Thymus (tissue), 11 donors: ENCODE data around the gene ATPAF1. TPM values are rescaled to one million over a fixed set of nuclear protein-coding genes. Genes with fewer than 3 reads are reported as not detected.
A peak's percentile ranks its signal among the peaks of the same experiment; 100 is the strongest.

Source experiments
- DNase-seq, 9 donors: peaks; one replicate each; pipeline ENCODE4 v3.0.0-alpha.2; 2013; ENCODE audit warnings: low spot score in 9 of 9, low read depth in 6 of 9, missing footprints in 1 of 9
- H3K27ac ChIP-seq, 2 donors: one replicate each; pipeline ENCODE4 v1.5.1; 2013; ENCODE audit warnings: control low read depth in 1 of 2, low read depth in 1 of 2, low read length in 1 of 2, mild to moderate bottlenecking in 1 of 2, moderate library complexity in 1 of 2
- H3K27me3 ChIP-seq, 2 donors: one replicate each; pipeline ENCODE4 v1.5.1; 2013; ENCODE audit warnings: low read length in 1 of 2; ENCODE audit not compliant: control insufficient read depth in 2 of 2, insufficient read depth in 1 of 2
- H3K36me3 ChIP-seq, 2 donors: one replicate each; pipeline ENCODE4 v1.5.1; 2013; ENCODE audit warnings: low read length in 1 of 2, mild to moderate bottlenecking in 1 of 2, moderate library complexity in 1 of 2; ENCODE audit not compliant: control insufficient read depth in 2 of 2, insufficient read depth in 2 of 2
- H3K4me1 ChIP-seq, 2 donors: one replicate each; pipeline ENCODE4 v1.5.1; 2013; ENCODE audit warnings: low read length in 2 of 2; ENCODE audit not compliant: control insufficient read depth in 2 of 2, insufficient read depth in 2 of 2
- H3K4me3 ChIP-seq, 2 donors: one replicate each; pipeline ENCODE4 v1.5.1; 2013; ENCODE audit warnings: low read length in 2 of 2, control low read depth in 1 of 2, mild to moderate bottlenecking in 1 of 2
- H3K9me3 ChIP-seq, 2 donors: one replicate each; pipeline ENCODE4 v1.5.1; 2013; ENCODE audit warnings: low read length in 1 of 2, mild to moderate bottlenecking in 1 of 2; ENCODE audit not compliant: control insufficient read depth in 2 of 2, insufficient read depth in 1 of 2
- WGBS: extraction: QIAGEN DNeasy Blood & Tissue Kit; methylation state at CpG from one replicate; pipeline ENCODE4 v1.1.7; 2013; 5-methylcytosine and 5-hydroxymethylcytosine counted together
- polyA plus RNA-seq: library from polyadenylated mRNA; stranded (reverse); fragments of 200-250 nt; gene quantifications from one replicate; pipeline ENCODE4 v1.2.3, GENCODE V29; 2013
- total RNA-seq: library from RNA; stranded (reverse); fragments of 120-200 nt; gene quantifications from one replicate; pipeline ENCODE4 v1.2.4, GENCODE V29; 2013
- donor health status: healthy.

ATPAF1 gene
- total and polyA plus RNA-seq, 2 donors = 34.6 to 53.4 TPM

GRCh38 chr1:46599059-46599970, 68.8 kb downstream of the ATPAF1 start:
- peak in 5 of 9 donors; percentile 65 to 84 (median 68) for DNase-seq
- H3K27ac ChIP-seq = peak overlapping the region; percentile 90 to 95
- H3K36me3 ChIP-seq = peaks cover 0 to 10% of the 10 kb centered on the region in 2 donors
- 54% methylated on average over 9 of the region's 9 CpGs for WGBS
- H3K4me1 ChIP-seq = peaks cover 57 to 85% of the 10 kb centered on the region in 2 donors
- H3K4me3 ChIP-seq = peak overlapping the region; percentile 12 to 32
- H3K27me3 ChIP-seq = no peaks in the 10 kb centered on the region
- H3K9me3 ChIP-seq = no peaks in the 10 kb centered on the region

- Histone ChIP-seq H3K9me3 (no peaks in the 10 kb centered on the region), H3K36me3 (peaks cover 20 to 28% of the 10 kb centered on the region in 2 donors), H3K4me1 (peaks cover 48 to 63% of the 10 kb centered on the region in 2 donors), H3K4me3 (no peak overlapping the region), H3K27ac (no peak overlapping the region), H3K27me3 (no peaks in the 10 kb centered on the region)
- no peak for DNase-seq
- 99% methylated on average over 3 of the region's 3 CpGs for WGBS
Measured at GRCh38 chr1:46596846-46597245, 71.3 kb downstream of the ATPAF1 start.

GRCh38 chr1:46596036-46596435, 72.1 kb downstream of the ATPAF1 start:
- no peak for DNase-seq
- 95% methylated on average over 1 of the region's 1 CpG for WGBS
- Histone ChIP-seq H3K27me3 (no peaks in the 10 kb centered on the region), H3K36me3 (peaks cover 28 to 36% of the 10 kb centered on the region in 2 donors), H3K9me3 (no peaks in the 10 kb centered on the region), H3K4me3 (no peak overlapping the region), H3K27ac (no peak overlapping the region), H3K4me1 (peaks cover 40 to 55% of the 10 kb centered on the region in 2 donors)

GRCh38 chr1:46595127-46595526, 73.0 kb downstream of the ATPAF1 start:
- WGBS = 17% methylated on average over 3 of the region's 3 CpGs
- H3K36me3 ChIP-seq = peaks cover 37 to 45% of the 10 kb centered on the region in 2 donors
- no peaks in the 10 kb centered on the region for H3K9me3 ChIP-seq
- DNase-seq = peak in 1 of 9 donors; percentile 53
- no peak overlapping the region for H3K27ac ChIP-seq
- no peaks in the 10 kb centered on the region for H3K27me3 ChIP-seq
- peaks cover 32 to 50% of the 10 kb centered on the region in 2 donors for H3K4me1 ChIP-seq
- H3K4me3 ChIP-seq = no peak overlapping the region

GRCh38 chr1:46594063-46594462, 74.1 kb downstream of the ATPAF1 start:
- Histone ChIP-seq H3K4me1 (peaks cover 22 to 41% of the 10 kb centered on the region in 2 donors), H3K4me3 (no peak overlapping the region), H3K9me3 (peaks cover 0 to 2% of the 10 kb centered on the region in 2 donors), H3K27ac (no peak overlapping the region), H3K36me3 (peaks cover 48 to 55% of the 10 kb centered on the region in 2 donors), H3K27me3 (no peaks in the 10 kb centered on the region)
- no peak for DNase-seq
- WGBS = 96% methylated on average over 5 of the region's 5 CpGs

GRCh38 chr1:46592823-46593222, 75.3 kb downstream of the ATPAF1 start:
- 96% methylated on average over 4 of the region's 4 CpGs for WGBS
- H3K4me3 ChIP-seq = no peak overlapping the region
- peaks cover 12 to 28% of the 10 kb centered on the region in 2 donors for H3K4me1 ChIP-seq
- peaks cover 48 to 53% of the 10 kb centered on the region in 2 donors for H3K36me3 ChIP-seq
- no peak overlapping the region for H3K27ac ChIP-seq
- no peaks in the 10 kb centered on the region for H3K27me3 ChIP-seq
- H3K9me3 ChIP-seq = peaks cover 0 to 2% of the 10 kb centered on the region in 2 donors
- DNase-seq = no peak

- H3K27me3 ChIP-seq = no peaks in the 10 kb centered on the region
- peaks cover 49 to 70% of the 10 kb centered on the region in 2 donors for H3K36me3 ChIP-seq
- H3K27ac ChIP-seq = no peak overlapping the region
- H3K4me1 ChIP-seq = peaks cover 0 to under 1% of the 10 kb centered on the region in 2 donors
- DNase-seq = no peak
- H3K9me3 ChIP-seq = peaks cover 0 to 2% of the 10 kb centered on the region in 2 donors
- WGBS = 98% methylated on average over 3 of the region's 3 CpGs
- H3K4me3 ChIP-seq = no peak overlapping the region
Measured at GRCh38 chr1:46589529-46589928, 78.6 kb downstream of the ATPAF1 start.

- H3K27ac ChIP-seq = no peak overlapping the region
- no peaks in the 10 kb centered on the region for H3K4me1 ChIP-seq
- H3K36me3 ChIP-seq = peaks cover 54 to 73% of the 10 kb centered on the region in 2 donors
- no peak overlapping the region for H3K4me3 ChIP-seq
- H3K9me3 ChIP-seq = peaks cover 0 to 2% of the 10 kb centered on the region in 2 donors
- no peak for DNase-seq
- H3K27me3 ChIP-seq = no peaks in the 10 kb centered on the region
- WGBS = 96% methylated on average over 7 of the region's 7 CpGs
Measured at GRCh38 chr1:46587069-46587468, 81.1 kb downstream of the ATPAF1 start.

- Histone ChIP-seq H3K27ac (no peak overlapping the region), H3K4me1 (peaks cover 0 to 1% of the 10 kb centered on the region in 2 donors), H3K4me3 (no peak overlapping the region), H3K27me3 (no peaks in the 10 kb centered on the region), H3K36me3 (peaks cover 47 to 57% of the 10 kb centered on the region in 2 donors), H3K9me3 (peaks cover 0 to 2% of the 10 kb centered on the region in 2 donors)
- WGBS = 95% methylated on average over 12 of the region's 12 CpGs
- no peak for DNase-seq
Measured at GRCh38 chr1:46585312-46585938, 82.7 kb downstream of the ATPAF1 start.
